NT2/D1 (cell line): ENCODE data around the gene TMC5.

Experiments used
- SUZ12 ChIP-seq: IDR thresholded peaks from 2 replicates; pipeline ENCODE4 v1.6.1; 2011; ENCODE audit not compliant: insufficient read length, insufficient read depth; ENCODE audit errors: extremely low read depth
- YY1 ChIP-seq: IDR thresholded peaks from 2 replicates; pipeline ENCODE4 v1.6.1; 2011; ENCODE audit not compliant: insufficient read length, insufficient read depth

GRCh38 chr16:19463468-19464315 lies 46.0 kb downstream of the TMC5 start:
- no peak for TF ChIP-seq YY1
- no peak for TF ChIP-seq SUZ12
